Cerebellar nuclear complex (tissue), 1 donor: Measurements from ENCODE around the gene CREG1.

ENCODE experiments used
- DNase-seq, 2 experiments: peaks; one replicate each; lab custom pipeline; 2025; lab: John Stamatoyannopoulos, UW

Gene CREG1

DNA sequence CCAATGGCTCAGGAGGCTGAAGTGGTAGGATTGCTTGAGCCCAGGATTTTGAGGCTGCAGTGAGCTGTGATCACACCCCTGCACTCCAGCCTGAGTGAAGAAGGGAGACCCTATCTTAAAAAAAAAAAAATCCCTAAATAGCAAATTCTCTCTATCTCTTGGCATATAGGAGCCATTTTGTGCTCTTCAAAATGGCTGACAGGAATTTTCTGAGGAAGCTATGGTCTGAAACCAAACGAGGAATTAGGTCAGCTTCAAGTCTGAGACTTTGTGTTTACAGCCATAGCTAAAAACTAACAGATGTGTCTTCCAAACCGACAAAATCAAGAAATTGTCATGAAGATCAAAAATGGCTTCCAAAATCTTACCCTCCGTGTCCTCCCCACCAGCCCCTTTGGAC is 45.8 kb downstream of the CREG1 start:
- DNase-seq, result no peak

DNA sequence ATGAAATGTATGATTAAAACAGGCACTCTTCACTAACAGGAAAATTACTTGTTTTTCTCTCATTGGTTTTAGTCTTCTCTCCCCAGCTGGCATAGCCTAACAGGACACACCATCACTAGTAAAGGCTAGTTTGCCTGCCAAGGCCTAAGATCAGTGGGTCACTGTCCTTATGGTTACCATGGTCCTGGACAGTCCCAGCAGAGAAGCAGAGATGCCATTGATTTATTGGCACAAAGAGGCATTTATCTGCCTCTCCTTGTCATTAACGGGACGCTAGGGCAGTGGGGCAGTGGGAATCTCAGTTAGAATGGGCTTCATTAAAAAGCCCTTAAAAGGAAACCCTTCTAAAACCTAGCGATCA is 49.1 kb downstream of the CREG1 start:
- DNase-seq, result no peak

DNA sequence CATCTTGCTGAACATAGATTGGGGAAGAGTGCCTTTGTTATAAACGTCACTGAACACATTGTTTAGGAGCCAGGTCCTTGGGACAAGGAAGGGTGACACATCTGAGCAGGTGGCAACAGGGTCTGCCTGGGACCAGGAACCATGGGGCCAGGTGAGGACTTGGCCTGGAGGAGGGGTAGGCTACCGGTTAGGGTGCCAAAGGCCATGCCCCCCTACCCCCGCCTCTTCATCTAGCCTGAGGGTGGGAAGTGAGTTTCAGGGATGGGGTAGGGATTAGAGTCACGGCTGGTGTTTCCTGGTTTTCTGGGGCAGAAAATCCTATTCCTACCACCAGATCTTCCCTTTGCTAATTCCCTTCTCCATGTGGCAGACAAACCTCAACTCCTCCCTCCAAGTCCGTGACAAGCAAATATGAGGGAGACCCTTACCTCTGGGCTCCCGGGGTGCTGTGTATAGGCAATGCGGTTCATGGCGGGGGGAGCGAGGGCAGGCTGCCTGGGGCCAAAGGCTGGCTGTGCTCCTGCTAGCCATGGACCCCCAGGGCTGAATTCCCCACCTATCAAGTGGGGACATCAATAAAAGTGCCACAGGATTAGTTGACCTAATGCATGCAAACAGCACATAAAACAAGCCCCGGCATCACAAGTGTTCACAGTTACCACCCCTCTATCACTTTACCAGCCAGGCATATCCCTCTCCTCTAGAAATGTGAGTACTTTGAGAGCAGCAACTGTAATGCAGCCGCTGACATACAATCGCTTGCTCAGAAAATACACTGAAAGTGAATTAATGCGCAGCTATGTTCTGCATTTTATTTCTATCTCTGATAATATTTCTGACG is 49.7 kb downstream of the CREG1 start:
- no peak for DNase-seq

DNA sequence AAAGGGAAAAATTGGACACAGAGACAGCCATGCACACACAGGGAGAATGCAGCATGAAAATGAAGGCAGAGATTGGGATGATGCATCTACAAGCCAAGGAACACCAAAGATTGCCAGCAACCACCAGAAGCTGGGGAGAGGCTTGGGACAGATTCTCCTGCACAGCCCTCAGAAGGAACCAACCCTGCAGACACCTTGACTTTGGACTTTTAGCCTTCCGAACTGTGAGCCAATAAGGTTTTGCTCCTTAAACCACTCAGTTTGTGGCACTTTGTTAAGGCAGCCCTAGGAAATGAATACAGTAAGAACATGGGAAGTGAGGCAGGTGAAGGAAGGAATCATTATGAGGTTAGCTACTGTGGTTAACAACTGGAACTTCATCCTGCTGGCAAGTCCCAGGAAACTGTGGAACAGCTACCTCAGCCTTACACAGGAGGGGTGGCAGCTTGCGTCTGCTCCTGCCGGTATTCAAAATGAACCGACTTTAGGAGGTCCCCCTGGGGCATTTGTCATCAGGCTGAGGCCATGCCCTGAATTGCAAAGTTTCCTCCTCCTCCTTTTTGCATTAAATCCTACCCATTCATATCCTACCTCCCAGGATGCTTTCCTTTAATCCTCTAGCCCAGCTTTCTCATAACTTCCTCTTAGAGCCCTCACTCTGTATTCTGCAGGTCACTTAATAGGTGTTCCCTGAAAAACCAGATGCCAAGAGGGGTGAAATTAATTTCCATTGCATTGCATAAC is 50.7 kb downstream of the CREG1 start:
- DNase-seq, result no peak

DNA sequence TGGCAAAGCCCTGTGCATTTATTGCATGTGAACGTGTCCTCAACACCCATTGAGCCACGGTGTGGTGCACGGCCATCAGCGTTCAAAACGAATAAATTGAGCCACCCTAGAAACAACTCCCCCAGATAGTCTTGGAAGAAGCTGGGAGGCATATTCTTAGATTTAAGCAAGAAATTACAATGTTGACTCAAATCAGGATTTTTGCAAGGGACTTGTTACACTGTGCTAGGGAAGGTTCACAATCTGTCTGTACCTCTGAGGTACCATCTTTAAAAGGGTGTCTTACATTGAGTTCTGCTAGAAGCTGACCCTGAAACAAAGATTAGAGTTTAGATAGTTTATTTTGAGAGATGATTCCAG is 51.4 kb downstream of the CREG1 start:
- no peak for DNase-seq

DNA sequence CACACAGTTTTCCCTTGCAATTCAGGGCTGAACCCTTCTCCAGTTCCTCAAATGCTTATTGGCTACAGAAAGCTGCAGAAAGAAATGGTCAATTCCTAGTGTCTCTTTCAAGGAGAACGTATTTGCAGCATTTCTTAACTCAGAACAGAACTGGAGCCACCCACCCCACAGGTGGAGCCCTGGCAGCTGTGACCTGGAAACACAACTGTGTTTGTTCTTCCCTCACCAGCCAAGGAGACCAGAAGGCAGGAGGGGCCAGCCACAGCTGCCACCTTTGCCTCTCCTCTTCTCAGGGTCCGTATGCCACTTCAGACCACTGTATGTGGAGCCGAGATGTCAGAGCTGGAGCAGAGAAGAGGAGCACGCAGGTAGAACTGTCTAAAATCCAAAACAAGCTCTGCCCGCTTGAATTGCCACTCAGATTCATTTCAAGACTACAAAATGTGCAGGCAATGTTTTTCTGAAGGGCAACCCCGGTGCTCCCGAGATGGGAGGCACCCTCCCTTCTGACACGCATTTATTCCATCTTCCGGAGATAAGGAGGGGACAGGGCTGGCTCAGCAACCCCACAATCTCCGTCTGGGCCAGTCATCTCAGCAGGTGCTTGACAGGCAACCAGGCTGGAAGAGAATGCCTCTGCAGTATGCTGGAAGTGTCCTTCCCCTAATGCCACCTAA is 51.9 kb downstream of the CREG1 start:
- no peak for DNase-seq

DNA sequence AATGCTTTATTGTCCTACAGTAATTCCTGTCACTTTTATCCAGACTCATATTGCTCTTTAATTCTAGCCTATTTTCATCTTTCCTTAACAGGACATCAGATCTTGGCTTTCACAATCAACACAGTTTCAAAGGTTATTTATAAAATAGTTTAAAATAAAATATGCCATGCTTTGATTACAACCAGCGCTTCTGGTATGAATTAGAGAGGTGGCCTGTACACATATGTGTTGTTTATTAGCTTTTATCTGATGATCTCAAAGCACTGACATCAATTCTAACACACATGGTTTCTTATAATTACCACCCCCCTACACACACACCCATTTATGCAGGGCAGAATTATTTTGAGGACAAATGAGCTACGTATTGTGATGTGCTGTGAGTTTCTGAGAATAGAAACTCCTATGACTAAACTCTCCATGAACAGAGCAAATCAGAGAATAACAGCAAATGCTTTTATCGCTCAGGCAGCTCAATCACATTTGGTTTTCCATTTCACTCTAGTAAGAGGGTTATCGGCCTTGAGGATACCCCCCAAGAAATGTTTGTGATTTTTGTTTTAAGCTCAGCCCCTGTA is 53.2 kb downstream of the CREG1 start:
- DNase-seq, result no peak

DNA sequence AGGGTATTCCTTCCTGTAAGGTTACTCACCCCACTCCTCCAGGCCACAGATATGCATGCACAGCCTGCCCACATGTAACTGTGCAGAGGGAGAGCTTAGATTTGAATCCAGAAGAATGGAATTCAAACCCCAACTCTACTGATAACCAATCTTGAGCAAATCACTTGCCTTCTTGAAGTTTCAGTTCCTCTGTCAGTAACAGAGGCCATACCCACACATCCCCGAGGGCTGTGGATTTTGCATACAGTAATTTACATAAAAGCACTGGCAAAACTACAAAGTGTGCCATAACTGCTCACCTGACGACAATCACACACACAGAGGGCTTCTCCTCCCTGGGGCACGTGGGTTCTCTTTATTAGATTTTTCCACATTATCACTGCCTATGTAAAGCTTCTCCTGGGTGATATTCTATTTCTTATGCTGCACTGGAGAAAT is 53.9 kb downstream of the CREG1 start:
- no peak for DNase-seq

DNA sequence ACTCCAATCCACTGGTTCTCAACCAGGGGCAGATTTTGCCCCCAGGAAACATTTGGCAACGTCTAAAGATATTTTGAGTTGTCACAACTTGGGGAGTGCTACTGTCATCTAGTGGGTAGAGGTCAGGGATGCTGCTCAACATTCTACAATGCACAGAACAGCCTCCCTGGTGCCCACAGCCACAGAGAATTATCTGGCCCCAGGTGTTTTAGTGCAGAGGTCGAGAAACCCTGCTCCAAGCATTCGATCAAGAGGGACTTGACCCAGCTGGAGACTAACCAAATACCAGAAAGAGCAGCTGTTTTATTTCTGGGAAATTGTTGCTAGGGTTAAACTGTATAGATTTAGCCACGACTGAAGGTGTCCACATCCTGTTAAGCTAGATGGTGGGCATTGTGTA is 54.5 kb downstream of the CREG1 start:
- no peak for DNase-seq

DNA sequence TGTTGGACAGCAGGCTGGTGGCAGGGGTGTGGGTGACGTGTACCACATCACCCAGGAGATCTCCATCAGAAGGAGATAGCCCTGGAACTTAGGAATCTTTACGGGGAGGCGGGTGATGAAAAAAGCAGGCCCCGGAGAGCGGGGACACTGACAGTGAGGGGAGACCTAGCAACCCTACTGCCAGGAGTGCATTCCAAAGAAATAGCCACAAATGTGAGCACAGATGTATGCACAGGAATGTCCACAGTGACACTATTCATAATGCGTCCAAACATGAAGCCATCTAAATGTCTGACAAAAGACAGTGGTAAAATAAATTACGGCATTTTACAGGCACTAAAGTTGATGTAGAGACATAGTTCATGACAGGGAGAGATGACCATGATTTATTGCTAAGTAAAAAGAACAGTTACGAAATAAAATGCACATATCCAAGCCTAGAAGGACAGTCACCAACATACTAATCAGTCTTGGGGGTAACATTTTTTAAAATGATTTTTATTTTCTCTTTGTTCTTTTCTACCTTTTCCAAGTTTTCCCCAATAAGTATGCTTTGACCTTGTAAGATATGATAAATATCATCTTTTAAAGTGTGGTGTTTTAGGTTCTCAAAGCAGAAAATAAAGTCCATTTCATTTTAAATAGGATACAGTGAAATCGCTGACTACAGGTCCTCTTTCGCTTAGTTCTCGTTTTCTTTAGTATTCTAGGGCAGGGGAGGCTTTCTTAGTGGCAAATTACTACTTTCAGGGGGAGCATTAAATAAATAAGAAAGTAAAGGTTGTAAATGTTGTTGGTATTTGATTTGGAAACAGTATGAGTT is 56.6 kb downstream of the CREG1 start:
- no peak for DNase-seq

DNA sequence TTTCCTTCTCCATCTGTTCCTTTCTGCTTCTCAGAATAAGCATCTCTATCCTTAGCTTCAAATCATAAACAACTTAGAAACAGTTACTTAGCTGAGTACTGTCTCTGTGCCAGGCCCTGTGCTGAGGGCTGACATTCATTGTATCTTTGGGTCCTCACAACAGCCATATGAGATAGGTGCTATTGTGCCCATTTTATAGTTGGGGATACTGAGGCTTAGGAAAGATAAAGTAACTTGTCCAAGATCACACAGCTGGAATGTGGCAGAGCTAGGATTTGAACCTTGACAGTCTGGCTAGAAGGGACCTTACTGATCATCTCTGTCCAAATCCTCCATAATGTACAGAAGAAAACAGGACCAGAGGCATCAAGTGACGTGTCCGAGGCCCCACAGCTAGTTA is 60.2 kb downstream of the CREG1 start:
- DNase-seq, result no peak

DNA sequence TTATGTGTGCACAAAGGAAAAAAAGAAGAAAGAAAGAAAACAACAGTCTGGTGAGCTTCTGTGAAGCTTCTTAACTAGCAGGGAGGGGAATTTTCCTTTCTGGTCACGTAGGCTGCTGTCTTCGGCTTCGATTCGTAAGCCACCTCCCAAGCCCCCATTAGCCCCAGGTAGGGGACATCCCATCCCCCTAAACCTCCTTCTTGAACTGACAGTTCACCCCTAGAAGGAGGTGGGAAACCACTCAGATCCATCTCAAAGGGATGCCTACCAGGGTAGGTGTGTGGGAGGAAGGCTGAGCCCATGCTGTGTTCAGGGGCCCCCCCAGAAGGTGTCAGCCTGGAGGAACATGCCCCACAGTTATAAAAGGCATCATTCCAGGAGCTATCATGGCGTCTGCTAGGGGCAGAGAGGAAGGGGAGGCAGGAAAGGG is 61.1 kb downstream of the CREG1 start:
- DNase-seq, result no peak

DNA sequence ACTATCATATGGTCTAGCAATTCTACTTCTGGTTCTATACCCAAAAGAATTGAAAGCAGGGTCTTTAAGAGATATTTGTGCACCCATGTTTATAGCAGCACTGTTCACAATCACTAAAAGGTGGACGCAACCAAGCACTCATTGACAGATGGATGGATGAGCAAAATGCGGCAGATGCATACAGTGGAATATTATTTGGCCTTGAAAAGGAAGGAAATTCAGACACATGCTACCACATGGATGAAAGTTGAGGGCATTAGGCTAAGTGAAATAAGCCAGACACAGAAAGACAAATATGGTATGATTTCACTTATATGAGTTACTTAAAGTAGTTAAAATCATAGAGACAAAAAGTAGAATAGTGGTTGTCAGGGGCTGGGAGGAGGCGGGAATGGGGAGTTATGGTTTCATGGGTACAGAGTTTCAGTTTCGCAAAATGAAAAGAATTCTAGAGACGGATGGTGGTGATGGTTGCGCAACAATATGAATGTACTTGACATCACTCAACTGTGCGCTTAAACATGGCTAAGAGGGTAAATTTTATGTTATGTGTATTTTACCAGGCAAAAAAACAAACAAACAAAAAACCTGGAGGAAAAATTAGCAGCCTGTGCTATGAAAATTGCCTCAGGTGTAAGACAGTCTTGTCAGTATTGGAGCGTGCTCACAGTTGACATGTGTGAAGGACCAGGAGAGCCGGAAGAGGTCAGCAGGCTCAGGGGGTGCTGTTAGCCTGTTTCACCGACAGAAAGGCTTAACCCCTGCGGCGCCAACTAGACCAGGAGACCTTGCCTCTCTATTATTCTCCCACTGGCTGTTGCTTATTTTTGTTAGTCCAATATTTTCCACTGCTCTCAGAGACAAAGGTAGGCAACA is 61.7 kb downstream of the CREG1 start:
- no peak for DNase-seq
